GM12878 (cell line): Measurements from ENCODE around the gene BMERB1. TPM values are rescaled to one million over a fixed set of nuclear protein-coding genes. Genes with fewer than 3 reads are reported as not detected.

Experiments
- ATAC-seq: fragments of 200-7000 bp; cut with Tn5 transposase; 3 replicates; pipeline ENCODE4 v1.9.1; 2020; ENCODE audit warnings: mild to moderate bottlenecking, moderate library complexity
- BruUV-seq: library from RNA; stranded (reverse); fragments of 400-500 nt; replicated peaks from 2 replicates; lab custom pipeline; 2021; lab: Mats Ljungman, UMichigan
- CTCF ChIA-PET: fragments of 300-600 bp; sonication (Branson Sonifier 250); formaldehyde crosslinking; extraction: SDS; loops from one replicate; lab custom pipeline; 2021; ENCODE audit warnings: inconsistent platforms; lab: Yijun Ruan, JAX
- POLR2A ChIA-PET: fragments of 350-600 bp; formaldehyde crosslinking; extraction: SDS; loops from one replicate; lab custom pipeline; 2021; ENCODE audit warnings: inconsistent platforms; lab: Charles Lee
- RAD21 ChIA-PET: fragments of 300-600 bp; sonication (Branson Sonifier 250); formaldehyde crosslinking; loops from one replicate; lab custom pipeline; 2023; ENCODE audit warnings: antibody characterized with exemption; ENCODE audit not compliant: unreplicated experiment; lab: Charles Lee
- SMC1A ChIA-PET: fragments of 300-600 bp; sonication (Branson Sonifier 250); formaldehyde crosslinking; loops from one replicate; lab custom pipeline; 2023; ENCODE audit not compliant: unreplicated experiment, uncharacterized antibody; lab: Charles Lee
- DNase-seq: peaks from one replicate; pipeline ENCODE4 v3.0.0-alpha.2; 2011; ENCODE audit warnings: low read depth, low spot score
- FAIRE-seq: peaks from 3 replicates; lab custom pipeline; 2011; peaks lifted over from hg19 to GRCh38; lab: Jason Lieb, UNC
- H2AFZ ChIP-seq: 2 replicates; pipeline ENCODE4 v1.6.0; 2011; ENCODE audit warnings: low read depth, low read length, control low read depth; ENCODE audit not compliant: control insufficient read depth
- H3K27ac ChIP-seq: 2 replicates; pipeline ENCODE4 v1.5.1; 2011; ENCODE audit warnings: control low read depth; ENCODE audit not compliant: control insufficient read depth, insufficient read depth
- H3K27me3 ChIP-seq, 2 experiments: replicated peaks in 1 of 2; 2 replicates each; pipeline versions ENCODE4 v1.6.0 to v1.6.1; 2011; ENCODE audit warnings: low read length in 1 of 2; ENCODE audit not compliant: control insufficient read depth in 2 of 2, insufficient read depth in 2 of 2
- H3K36me3 ChIP-seq, 2 experiments: 2 replicates each; pipeline ENCODE4 v1.5.1; 2011; ENCODE audit warnings: low read length in 1 of 2; ENCODE audit not compliant: control insufficient read depth in 2 of 2, insufficient read depth in 2 of 2
- H3K4me1 ChIP-seq: 2 replicates; pipeline ENCODE4 v1.6.1; 2011; ENCODE audit warnings: mild to moderate bottlenecking, low read length, moderate library complexity, mixed read lengths; ENCODE audit not compliant: control insufficient read depth, insufficient read depth
- H3K4me2 ChIP-seq: 2 replicates; pipeline ENCODE4 v1.6.0; 2011; ENCODE audit warnings: control low read depth; ENCODE audit not compliant: control insufficient read depth, insufficient read depth
- H3K4me3 ChIP-seq: fragments of 200-600 bp; sonication (generic); 2 replicates; pipeline ENCODE4 v1.5.1; 2016
- H3K79me2 ChIP-seq: 2 replicates; pipeline ENCODE4 v1.6.0; 2011; ENCODE audit warnings: low read length; ENCODE audit not compliant: control insufficient read depth, insufficient read depth
- H3K9ac ChIP-seq: 2 replicates; pipeline ENCODE4 v1.8.0; 2011; ENCODE audit warnings: low read length, control low read depth, mixed read lengths; ENCODE audit not compliant: control insufficient read depth, insufficient read depth
- H3K9me3 ChIP-seq: replicated peaks from 3 replicates; pipeline ENCODE4 v1.5.1; 2011; ENCODE audit warnings: mild to moderate bottlenecking, low read length; ENCODE audit not compliant: control insufficient read depth, insufficient read depth
- H4K20me1 ChIP-seq: 2 replicates; pipeline ENCODE4 v1.6.0; 2011; ENCODE audit not compliant: control insufficient read depth, insufficient read depth
- HSF1 ChIP-seq: fragments of 150-350 bp; IDR thresholded peaks from 2 replicates; pipeline ENCODE4 v1.6.1; 2014; ENCODE audit warnings: mild to moderate bottlenecking, low read depth, low read length
- STAT3 ChIP-seq: IDR thresholded peaks from 2 replicates; pipeline ENCODE4 v1.6.1; 2011; ENCODE audit warnings: low read depth, low read length, improper control_type of control experiment
- TBL1XR1 ChIP-seq: IDR thresholded peaks from 2 replicates; pipeline ENCODE4 v1.6.1; 2012; ENCODE audit warnings: low read depth, low read length, improper control_type of control experiment
- ZNF384 ChIP-seq: IDR thresholded peaks from 2 replicates; pipeline ENCODE4 v1.6.1; 2012; ENCODE audit warnings: low read depth, mild to moderate bottlenecking, low read length, improper control_type of control experiment, borderline replicate concordance
- WGBS: methylation state at CpG from one replicate; pipeline ENCODE4 v1.1.6; 2016; ENCODE audit warnings: low lambda C conversion rate; ENCODE audit not compliant: insufficient replicate concordance, insufficient coverage; ENCODE audit errors: missing lambda C conversion rate; 5-methylcytosine and 5-hydroxymethylcytosine counted together
- in situ Hi-C: fragments of 300-500 bp; cut with MboI; formaldehyde crosslinking; loops from 9 replicates; pipeline ENCODE4 v1.14.3; 2018; ENCODE audit warnings: mixed read lengths
- intact Hi-C: fragments of 100-400 bp; cut with micrococcal nuclease; formaldehyde crosslinking; loops from one replicate; pipeline ENCODE4 v1.14.2; 2022; ENCODE audit not compliant: unreplicated experiment
- polyA plus RNA-seq, 11 experiments: library from polyadenylated mRNA; depleted of rRNA in 4 of 11; unstranded in 6 of 11; stranded (reverse) in 5 of 11; fragments of >200 nt; fragmentation: Nextera tagmentation in 4 of 11; fragmentation: Illumina TruSeq in 1 of 11; extraction: Ambion mirVana in 4 of 11; extraction: Trizol in 1 of 11; gene quantifications; 1 replicate in 1 of 11; 2 replicates in 10 of 11; pipeline versions ENCODE4 v1.2.1 to v1.2.3, GENCODE V29; 2011 to 2016; ENCODE audit warnings: inconsistent platforms in 2 of 11, missing spikeins in 2 of 11, low read depth in 1 of 11
- total RNA-seq, 4 experiments: library from RNA; depleted of rRNA in 3 of 4; stranded (reverse); fragments of >200 nt in 3 of 4; fragmentation: Illumina TruSeq in 1 of 4; extraction: Trizol in 1 of 4; gene quantifications; 2 replicates each; pipeline versions ENCODE4 v1.2.1 to v1.2.3, GENCODE V29; 2013 to 2021
- TF ChIP-seq, protein P1 (sequence below): IDR thresholded peaks from 2 replicates; pipeline ENCODE4 v1.6.1; 2012; ENCODE audit warnings: low read depth, low read length, improper control_type of control experiment
- TF ChIP-seq, protein P2 (sequence below): IDR thresholded peaks from 2 replicates; pipeline ENCODE4 v1.6.1; 2011; ENCODE audit warnings: low read depth, low read length, improper control_type of control experiment, borderline replicate concordance
- TF ChIP-seq, protein P3 (sequence below): fragments of 450-650 bp; IDR thresholded peaks from 2 replicates; pipeline ENCODE4 v1.6.1; 2017; ENCODE audit warnings: borderline replicate concordance
- TF ChIP-seq, protein P4 (sequence below): fragments of 450-650 bp; IDR thresholded peaks from 2 replicates; pipeline ENCODE4 v1.6.1; 2016; ENCODE audit warnings: mild to moderate bottlenecking

Gene BMERB1
- total and polyA plus RNA-seq, 10 of the 15 experiments (the other 5 are each of a cell fraction or from before 2014, with no cell fraction given): 0.05 to 0.68 (median 0.34) TPM

DNA sequence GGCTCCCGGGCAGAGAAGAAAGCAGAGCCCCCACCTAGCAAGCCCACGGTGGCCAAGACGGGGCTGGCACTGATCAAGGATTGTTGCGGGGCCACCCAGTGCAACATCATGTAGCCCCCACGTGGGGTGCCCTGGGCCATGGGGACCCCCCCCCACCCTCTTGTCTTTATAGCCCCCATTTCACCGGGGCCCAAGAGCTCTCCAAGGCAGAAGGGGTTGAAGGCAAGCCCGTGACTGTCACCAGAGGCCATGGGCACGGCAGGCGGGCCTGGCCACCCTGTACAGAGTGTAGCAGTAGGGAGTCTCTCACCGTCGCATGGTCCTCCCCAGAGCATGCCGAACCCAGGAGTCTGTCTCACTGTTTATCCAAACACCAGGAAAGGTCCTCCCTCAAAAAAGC is 152.3 kb downstream of the BMERB1 start:
- FAIRE-seq (no peak), ATAC-seq (no peak)
- Histone ChIP-seq H3K4me1 (peaks cover 6% of the 10 kb centered on the region), H3K27me3 (no peaks in the 10 kb centered on the region), H3K4me2 (no peak overlapping the region)
- WGBS: 91% methylated on average over 12 of the region's 12 CpGs
- CTCF ChIA-PET: interaction anchor here (1.6 kb wide), 1 partner anchor 22 kb away, joined by 3 read pairs; no protein-coding TSS in a partner anchor
- TF ChIP-seq, protein P1, sequence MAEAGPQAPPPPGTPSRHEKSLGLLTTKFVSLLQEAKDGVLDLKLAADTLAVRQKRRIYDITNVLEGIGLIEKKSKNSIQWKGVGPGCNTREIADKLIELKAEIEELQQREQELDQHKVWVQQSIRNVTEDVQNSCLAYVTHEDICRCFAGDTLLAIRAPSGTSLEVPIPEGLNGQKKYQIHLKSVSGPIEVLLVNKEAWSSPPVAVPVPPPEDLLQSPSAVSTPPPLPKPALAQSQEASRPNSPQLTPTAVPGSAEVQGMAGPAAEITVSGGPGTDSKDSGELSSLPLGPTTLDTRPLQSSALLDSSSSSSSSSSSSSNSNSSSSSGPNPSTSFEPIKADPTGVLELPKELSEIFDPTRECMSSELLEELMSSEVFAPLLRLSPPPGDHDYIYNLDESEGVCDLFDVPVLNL: no peak
- TF ChIP-seq, protein P2, sequence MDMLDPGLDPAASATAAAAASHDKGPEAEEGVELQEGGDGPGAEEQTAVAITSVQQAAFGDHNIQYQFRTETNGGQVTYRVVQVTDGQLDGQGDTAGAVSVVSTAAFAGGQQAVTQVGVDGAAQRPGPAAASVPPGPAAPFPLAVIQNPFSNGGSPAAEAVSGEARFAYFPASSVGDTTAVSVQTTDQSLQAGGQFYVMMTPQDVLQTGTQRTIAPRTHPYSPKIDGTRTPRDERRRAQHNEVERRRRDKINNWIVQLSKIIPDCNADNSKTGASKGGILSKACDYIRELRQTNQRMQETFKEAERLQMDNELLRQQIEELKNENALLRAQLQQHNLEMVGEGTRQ: no peak
- TF ChIP-seq STAT3: no peak
- TF ChIP-seq, protein P3, sequence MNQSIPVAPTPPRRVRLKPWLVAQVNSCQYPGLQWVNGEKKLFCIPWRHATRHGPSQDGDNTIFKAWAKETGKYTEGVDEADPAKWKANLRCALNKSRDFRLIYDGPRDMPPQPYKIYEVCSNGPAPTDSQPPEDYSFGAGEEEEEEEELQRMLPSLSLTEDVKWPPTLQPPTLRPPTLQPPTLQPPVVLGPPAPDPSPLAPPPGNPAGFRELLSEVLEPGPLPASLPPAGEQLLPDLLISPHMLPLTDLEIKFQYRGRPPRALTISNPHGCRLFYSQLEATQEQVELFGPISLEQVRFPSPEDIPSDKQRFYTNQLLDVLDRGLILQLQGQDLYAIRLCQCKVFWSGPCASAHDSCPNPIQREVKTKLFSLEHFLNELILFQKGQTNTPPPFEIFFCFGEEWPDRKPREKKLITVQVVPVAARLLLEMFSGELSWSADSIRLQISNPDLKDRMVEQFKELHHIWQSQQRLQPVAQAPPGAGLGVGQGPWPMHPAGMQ: no peak
- TF ChIP-seq HSF1: no peak
- TF ChIP-seq, protein P4, sequence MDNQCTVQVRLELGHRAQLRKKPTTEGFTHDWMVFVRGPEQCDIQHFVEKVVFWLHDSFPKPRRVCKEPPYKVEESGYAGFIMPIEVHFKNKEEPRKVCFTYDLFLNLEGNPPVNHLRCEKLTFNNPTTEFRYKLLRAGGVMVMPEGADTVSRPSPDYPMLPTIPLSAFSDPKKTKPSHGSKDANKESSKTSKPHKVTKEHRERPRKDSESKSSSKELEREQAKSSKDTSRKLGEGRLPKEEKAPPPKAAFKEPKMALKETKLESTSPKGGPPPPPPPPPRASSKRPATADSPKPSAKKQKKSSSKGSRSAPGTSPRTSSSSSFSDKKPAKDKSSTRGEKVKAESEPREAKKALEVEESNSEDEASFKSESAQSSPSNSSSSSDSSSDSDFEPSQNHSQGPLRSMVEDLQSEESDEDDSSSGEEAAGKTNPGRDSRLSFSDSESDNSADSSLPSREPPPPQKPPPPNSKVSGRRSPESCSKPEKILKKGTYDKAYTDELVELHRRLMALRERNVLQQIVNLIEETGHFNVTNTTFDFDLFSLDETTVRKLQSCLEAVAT: no peak
- no peak for TF ChIP-seq TBL1XR1
- no peak for TF ChIP-seq ZNF384
- TF ChIP-seq, all 136 proteins: peak for 0
- Histone ChIP-seq H4K20me1 (no peaks in the 10 kb centered on the region), H3K9me3 (peaks cover 2% of the 10 kb centered on the region; the same call in 2 of the 3 replicates), H3K79me2 (no peaks in the 10 kb centered on the region), H3K27ac (no peak overlapping the region), H3K4me3 (no peak overlapping the region), H3K36me3 (peaks cover 1 to 3% of the 10 kb centered on the region in 2 experiments; a peak in 1 of 4 replicates), H3K9ac (no peak overlapping the region), H2AFZ (no peak overlapping the region)
- ChIA-PET SMC1A (no interaction called here), RAD21 (no interaction called here), POLR2A (no interaction called here)
- intact Hi-C loops (no loop called here), in situ Hi-C loops (no loop called here)
- BruUV-seq: no TSS peak
- no peak for DNase-seq
